GOT3 (cell line): ENCODE measurements around the gene PARS2.

ENCODE experiments used
- DNase-seq: peaks from one replicate; lab custom pipeline; 2025; ENCODE audit warnings: mixed read lengths; lab: John Stamatoyannopoulos, UW

Gene PARS2

DNA sequence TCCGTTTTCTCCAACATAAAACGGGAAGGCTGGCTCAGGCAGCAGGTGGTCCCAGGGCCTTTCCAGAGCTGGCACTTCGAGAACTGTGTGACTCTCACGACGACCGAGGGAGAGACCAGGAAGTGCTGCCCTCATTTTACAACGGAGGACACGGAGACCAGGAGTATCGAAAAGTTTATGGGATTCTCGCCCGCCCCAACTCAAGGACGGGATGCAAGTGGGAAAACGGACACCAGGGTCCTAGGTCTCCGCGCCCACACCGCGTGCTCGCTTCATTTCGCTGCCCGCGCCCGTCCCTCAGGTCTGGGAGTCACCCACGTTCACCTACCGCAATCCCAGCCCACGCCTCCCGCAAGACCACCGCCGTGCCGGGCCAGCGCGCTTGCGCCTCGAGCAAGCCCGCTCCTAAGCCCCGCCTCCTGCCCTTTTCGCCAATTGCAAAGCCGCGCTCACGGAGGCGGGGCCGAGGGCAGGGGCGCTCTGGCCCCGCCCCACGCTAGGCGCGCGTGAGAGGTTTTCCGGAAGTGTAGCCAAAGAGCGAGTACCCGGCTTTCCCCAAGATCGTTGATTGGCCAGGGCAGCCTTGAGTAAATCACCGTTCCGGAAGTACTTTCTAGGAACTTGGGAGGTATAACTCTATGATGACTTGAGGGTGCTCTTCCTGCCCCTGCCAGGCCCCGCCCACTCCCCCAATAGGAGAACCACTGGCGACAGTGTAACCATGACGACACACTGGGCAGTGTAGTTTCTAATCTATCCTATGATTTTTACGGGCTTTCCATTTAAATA is at the start of gene PARS2:
Gene PARS2, minus strand, starts transcription at position 391 of the 789 bp plus-strand sequence. CDS start 5,362 bp downstream, outside the sequence.
- DNase-seq: peak; percentile 87

- DNase-seq: no peak
Observed at GRCh38 chr1:54814126-54814498, 49.8 kb upstream of the PARS2 start.

GRCh38 chr1:54813485-54814125 is 49.3 kb upstream of the PARS2 start:
- no peak for DNase-seq

- no peak for DNase-seq
Observed at GRCh38 chr1:54812801-54813484, 48.6 kb upstream of the PARS2 start.

GRCh38 chr1:54811739-54812655 is 47.7 kb upstream of the PARS2 start:
- no peak for DNase-seq

GRCh38 chr1:54811066-54811465 is 46.7 kb upstream of the PARS2 start:
- no peak for DNase-seq

DNA sequence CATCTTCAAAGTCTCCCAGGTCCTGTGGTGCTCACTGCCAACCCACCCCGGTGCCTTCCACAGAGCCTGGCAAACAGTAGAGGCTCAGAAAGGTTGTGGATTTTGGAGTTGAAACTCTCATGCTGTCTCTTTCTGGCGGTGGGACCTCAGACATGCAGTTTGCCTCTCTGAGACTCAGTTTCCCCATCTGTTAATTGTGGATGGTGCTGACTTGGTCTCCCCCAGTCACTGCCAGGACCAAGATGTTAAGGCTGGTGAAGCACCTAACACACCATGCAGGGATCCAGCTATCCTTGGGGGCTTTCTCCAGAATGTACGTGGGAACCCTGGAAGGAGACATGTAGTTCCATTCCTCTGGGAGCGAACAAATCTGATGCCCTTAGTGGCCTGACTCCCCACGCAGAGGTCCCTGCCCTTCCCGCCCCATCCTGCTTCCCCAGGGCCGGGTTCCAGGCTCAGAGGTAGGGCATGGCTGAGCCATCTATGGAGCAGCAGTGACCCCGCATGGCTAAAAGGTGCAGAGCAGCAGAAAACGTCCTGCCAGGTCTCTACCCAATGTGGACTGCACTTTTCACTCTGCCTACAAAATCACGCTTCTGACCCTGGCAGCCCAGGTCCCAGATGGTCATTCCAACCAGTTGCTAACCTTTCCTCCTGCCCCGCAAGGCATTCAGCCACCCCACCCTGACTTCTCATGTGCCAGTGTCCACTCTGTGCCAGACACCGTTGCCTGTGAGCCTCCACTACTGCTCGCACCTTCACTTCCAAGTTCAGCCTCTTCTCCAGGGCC is 46.0 kb upstream of the PARS2 start:
- DNase-seq: no peak

DNA sequence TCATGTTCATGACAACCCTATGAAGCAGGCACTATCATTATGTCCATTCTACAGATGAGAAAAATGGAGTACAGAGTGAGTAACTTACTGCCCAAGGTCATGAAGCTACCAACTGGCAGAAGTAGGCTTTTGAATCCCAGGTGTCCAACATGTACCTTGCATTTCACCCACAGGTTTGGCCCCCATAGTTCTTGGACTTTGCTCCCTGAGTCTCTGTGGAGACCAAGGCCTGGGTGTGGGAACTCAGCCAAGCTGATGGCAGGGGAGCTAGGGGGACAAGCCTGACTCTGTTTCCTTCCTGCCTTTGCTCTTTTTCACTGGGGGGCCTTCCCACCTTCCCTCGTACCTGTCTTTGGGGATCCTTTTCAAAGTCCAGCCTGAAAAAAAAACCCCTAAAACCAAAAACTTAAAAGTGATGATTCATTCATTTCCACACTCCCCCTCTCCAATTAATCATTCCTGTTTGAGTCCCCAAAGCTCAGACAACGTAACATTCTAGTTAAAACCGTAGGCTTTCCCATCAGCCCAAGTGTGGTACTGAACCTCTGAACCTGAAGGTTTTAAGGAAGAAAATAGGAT is 45.3 kb upstream of the PARS2 start:
- no peak for DNase-seq

- DNase-seq: no peak
Observed at GRCh38 chr1:54808443-54809207, 44.3 kb upstream of the PARS2 start.

DNA sequence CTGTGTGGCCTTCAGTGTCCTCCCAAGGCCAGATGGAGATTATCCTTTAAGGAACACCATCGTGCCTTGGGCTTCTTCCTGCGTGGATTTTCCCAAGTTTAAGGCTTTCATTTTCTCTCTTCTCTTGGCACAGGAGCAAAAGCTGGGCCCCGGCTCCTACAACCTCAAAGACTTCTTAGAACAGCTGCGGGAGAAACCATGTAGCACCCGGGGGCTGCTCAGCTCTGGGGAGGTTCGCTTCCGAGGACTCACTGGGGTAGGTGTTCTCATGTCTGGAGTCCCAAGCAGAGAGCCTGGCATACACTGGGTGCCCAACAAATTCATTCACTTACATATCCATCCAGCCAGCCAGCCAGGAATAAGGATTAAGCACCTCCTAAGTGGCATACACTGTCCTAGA is 43.4 kb upstream of the PARS2 start:
- DNase-seq: no peak

DNA sequence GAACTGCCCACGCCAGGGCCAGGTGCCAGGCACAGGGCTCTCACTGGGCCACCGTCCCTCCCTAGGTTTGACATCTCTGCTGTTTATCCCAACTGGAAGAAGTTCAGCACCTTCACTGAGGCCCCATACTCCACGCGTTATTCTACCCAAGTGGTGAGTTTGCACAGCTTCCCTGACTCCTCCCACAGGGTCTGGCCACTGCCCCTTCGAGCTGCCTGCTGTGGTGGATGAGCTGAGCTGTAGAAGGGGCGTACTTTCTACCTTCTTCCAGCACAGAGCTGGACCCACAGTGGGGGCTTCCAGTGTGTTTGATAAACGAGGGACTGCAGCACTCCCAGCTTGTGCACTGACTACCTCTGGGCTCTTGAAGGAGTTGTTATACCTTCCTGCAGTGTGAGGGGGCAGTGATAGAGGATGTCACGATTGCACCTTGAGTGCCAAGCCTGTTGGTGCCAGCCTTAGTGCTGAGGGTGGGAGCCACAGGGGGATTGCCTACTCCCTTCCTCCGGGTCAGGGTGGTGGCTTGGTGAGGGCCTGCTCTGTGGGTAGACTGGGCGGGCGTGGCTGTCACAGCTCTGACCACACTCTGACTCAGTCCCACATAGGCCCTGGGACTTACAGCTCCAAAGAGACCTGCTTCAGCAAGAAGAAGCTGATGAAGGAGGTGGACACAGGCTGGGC is 42.7 kb upstream of the PARS2 start:
- DNase-seq: no peak

GRCh38 chr1:54805981-54806381 is 41.7 kb upstream of the PARS2 start:
- DNase-seq: no peak

DNA sequence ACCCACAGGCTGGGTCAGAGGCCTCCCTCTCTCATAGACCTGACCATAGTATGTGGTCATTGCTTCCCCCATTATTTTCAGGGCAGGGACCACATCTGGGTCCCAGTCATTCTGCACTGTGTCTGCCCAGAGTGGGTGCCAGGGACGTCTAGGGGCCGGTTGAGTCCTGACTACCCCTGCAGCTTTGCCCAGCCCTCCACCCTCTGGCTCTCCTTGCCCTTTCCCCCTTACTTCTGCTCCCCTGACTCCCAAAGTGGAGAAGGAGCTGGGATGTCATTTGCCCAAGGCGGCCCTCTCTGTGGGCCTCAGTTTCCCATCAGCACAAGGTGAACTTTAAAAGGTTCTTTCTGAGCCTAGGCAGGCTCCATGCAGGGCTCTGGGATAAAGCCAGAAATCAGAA is 41.1 kb upstream of the PARS2 start:
- no peak for DNase-seq

DNA sequence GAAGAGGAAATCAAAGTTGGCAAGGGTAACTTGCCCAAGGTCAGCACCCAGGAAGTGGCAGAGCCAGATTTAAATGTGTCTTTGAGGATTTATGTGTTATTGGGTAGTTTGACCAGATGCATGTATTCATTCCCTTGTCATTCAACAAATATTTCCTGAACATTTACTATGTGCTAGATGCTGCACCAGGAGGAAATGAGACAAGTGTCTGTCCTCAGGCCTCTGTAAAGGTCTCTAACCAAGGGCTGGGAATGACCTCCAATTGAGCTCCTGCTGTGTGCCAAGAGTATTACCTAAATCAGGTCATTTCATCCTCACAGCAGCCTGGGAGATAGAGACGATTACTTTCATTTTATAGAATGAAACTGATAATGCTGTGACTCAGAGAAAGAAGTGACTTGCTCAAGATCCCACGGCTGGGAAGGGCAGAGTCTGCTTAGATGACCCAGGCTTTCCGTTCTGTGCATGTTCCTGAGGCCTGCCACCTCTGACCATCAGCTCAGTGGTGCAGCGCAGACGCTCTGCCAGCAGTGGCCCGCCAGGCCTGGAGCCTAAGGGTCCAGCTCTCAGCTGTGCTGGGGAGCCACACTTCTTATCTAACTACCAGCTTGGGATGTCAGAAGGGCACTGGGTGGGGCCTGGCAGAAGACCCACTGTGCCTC is 40.3 kb upstream of the PARS2 start:
- DNase-seq: no peak

- DNase-seq: no peak
Observed at GRCh38 chr1:54803761-54804470, 39.6 kb upstream of the PARS2 start.

DNA sequence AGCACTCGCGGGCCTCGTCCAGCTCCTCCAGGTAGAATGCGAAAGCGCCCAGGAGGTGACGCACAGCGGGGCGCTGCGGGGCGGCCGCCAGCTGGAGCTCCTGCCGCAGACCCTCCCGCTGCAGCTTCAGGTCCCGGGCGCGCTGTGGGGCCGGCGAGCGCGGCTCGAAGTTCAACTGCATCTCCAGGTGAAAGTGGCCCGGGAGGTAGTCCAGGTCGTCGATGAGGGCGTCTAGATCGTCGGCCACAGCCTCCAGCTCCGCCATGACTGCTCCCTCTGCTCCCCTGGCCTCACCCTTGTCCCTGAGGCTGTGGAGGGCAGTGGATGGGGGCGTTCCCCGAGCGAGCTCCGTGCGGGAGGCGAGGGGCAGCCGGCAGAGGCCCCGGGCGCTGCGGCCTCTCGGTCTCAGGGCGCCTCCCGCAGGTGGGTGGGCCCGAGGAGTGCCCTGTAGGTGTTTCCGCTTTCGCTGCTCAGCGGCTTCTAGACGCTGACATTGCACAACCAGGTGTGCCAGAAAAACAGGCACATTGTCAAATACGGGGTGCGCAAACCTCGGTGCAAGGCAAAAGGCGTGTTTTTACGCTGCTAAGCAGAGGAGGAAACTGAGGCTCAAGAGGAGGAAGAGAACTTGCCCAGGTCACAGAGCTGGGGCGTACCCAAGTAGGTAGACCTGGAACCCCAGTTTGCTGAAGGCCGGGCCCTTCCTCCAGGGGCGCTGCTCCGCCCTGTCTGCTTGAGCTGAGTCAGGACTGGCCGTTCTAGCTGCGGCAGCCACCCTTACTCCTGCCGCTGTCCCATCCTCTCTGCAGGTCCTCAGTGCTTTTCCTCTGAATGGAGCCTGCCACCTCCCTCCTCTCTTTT is 36.8 kb upstream of the PARS2 start, which contains the start of gene TTC22:
Gene TTC22, minus strand, starts transcription at position 425 of the 861 bp plus-strand sequence. Its CDS starts 160 bp downstream, at position 265.
- DNase-seq: no peak
